H1 (cell line): ENCODE results near the gene COPZ2. TPM values are rescaled to one million over a fixed set of nuclear protein-coding genes. Genes with fewer than 3 reads are reported as not detected.
A peak's percentile ranks its signal among the peaks of the same experiment; 100 is the strongest.

Source experiments
- CTCF ChIA-PET: fragments of 300-600 bp; sonication (Branson Sonifier 250); formaldehyde crosslinking; loops from one replicate; lab custom pipeline; 2021; ENCODE audit not compliant: partially characterized antibody; lab: Charles Lee
- POLR2A ChIA-PET: fragments of 300-600 bp; sonication (Branson Sonifier 250); formaldehyde crosslinking; loops from one replicate; lab custom pipeline; 2021; ENCODE audit warnings: inconsistent platforms; ENCODE audit not compliant: partially characterized antibody; lab: Charles Lee
- DNase-seq, 2 experiments: peaks; one replicate each; pipeline versions ENCODE4 v3.0.0 to v3.0.0-alpha.2; 2010 to 2022; ENCODE audit warnings: low spot score in 2 of 2, low read depth in 1 of 2, mixed read lengths in 1 of 2
- FAIRE-seq: peaks from 2 replicates; lab custom pipeline; 2011; peaks lifted over from hg19 to GRCh38; lab: Jason Lieb, UNC
- H2AFZ ChIP-seq: 2 replicates; pipeline ENCODE4 v1.8.1; 2012; ENCODE audit warnings: low read length, inconsistent platforms
- H2AK5ac ChIP-seq: 2 replicates; pipeline ENCODE4 v1.6.1; 2013; ENCODE audit warnings: low read depth, low read length
- H2BK120ac ChIP-seq: replicated peaks from 2 replicates; pipeline ENCODE3; 2013; ENCODE audit warnings: low read depth, low read length, inconsistent platforms
- H2BK12ac ChIP-seq: 2 replicates; pipeline ENCODE4 v1.6.1; 2013; ENCODE audit warnings: low read depth, low read length
- H2BK15ac ChIP-seq: 2 replicates; pipeline ENCODE4 v1.6.1; 2013; ENCODE audit warnings: low read length
- H2BK20ac ChIP-seq: 2 replicates; pipeline ENCODE4 v1.6.1; 2013; ENCODE audit warnings: low read length
- H2BK5ac ChIP-seq: 2 replicates; pipeline ENCODE4 v1.6.1; 2013; ENCODE audit warnings: low read depth, low read length
- H3K14ac ChIP-seq: 2 replicates; pipeline ENCODE4 v1.6.1; 2013; ENCODE audit warnings: inconsistent platforms; ENCODE audit not compliant: insufficient read length
- H3K18ac ChIP-seq: 2 replicates; pipeline ENCODE4 v1.6.1; 2013; ENCODE audit warnings: low read length; ENCODE audit errors: extremely low read depth
- H3K23ac ChIP-seq: 2 replicates; pipeline ENCODE4 v1.6.1; 2013; ENCODE audit warnings: inconsistent platforms; ENCODE audit not compliant: insufficient read length
- H3K23me2 ChIP-seq: 2 replicates; pipeline ENCODE4 v1.6.1; 2013; ENCODE audit warnings: low read depth, low read length
- H3K27ac ChIP-seq: 2 replicates; pipeline ENCODE4 v1.6.1; 2011; ENCODE audit warnings: low read depth, low read length, inconsistent platforms
- H3K27me3 ChIP-seq, 4 experiments: replicated peaks in 1 of 4; 1 replicate in 1 of 4; 2 replicates in 3 of 4; pipeline versions ENCODE4 v1.6.1 to v1.8.1; 2011 to 2013; ENCODE audit warnings: low read length in 3 of 4, mild to moderate bottlenecking in 3 of 4, inconsistent platforms in 2 of 4, mixed read lengths in 2 of 4, moderate library complexity in 1 of 4; ENCODE audit not compliant: control insufficient read depth in 3 of 4, insufficient read depth in 3 of 4; ENCODE audit errors: extremely low read depth in 1 of 4
- H3K36me3 ChIP-seq, 4 experiments: 2 replicates each; pipeline versions ENCODE4 v1.6.1 to v1.8.1; 2011 to 2013; ENCODE audit warnings: mild to moderate bottlenecking in 4 of 4, low read length in 3 of 4, moderate library complexity in 2 of 4, control low read depth in 1 of 4, inconsistent platforms in 1 of 4; ENCODE audit not compliant: insufficient read depth in 4 of 4, control insufficient read depth in 2 of 4
- H3K4ac ChIP-seq: replicated peaks from 2 replicates; pipeline ENCODE3; 2013; ENCODE audit warnings: low read length, low read depth, mixed read lengths, inconsistent platforms; ENCODE audit not compliant: insufficient read length
- H3K4me1 ChIP-seq, 4 experiments: replicated peaks in 1 of 4; 1 replicate in 1 of 4; 2 replicates in 3 of 4; pipeline versions ENCODE4 v1.6.1 to v1.8.1; 2011 to 2013; ENCODE audit warnings: low read length in 3 of 4, inconsistent platforms in 2 of 4, mixed read lengths in 1 of 4; ENCODE audit not compliant: insufficient read depth in 4 of 4, control insufficient read depth in 3 of 4
- H3K4me2 ChIP-seq, 2 experiments: 2 replicates each; pipeline versions ENCODE4 v1.6.1 to v1.8.1; 2011 to 2013; ENCODE audit warnings: low read depth in 2 of 2, low read length in 2 of 2, control low read depth in 1 of 2, inconsistent platforms in 1 of 2, mild to moderate bottlenecking in 1 of 2; ENCODE audit not compliant: insufficient read depth in 1 of 2
- H3K4me3 ChIP-seq, 4 experiments: fragments of 200-600, 300-600 bp in 1 of 4; sonication (generic), shearing (Covaris generic), sonication (Bioruptor Twin) in 1 of 4; 2 replicates each; pipeline versions ENCODE4 v1.5.1 to v1.8.1; 2011 to 2016; ENCODE audit warnings: low read length in 4 of 4, low read depth in 3 of 4, control low read depth in 2 of 4, inconsistent platforms in 2 of 4, mild to moderate bottlenecking in 2 of 4, mixed read lengths in 1 of 4, moderate library complexity in 1 of 4; ENCODE audit not compliant: insufficient read depth in 2 of 4; ENCODE audit errors: extremely low read depth in 1 of 4
- H3K56ac ChIP-seq: replicated peaks from 2 replicates; pipeline ENCODE3; 2013; ENCODE audit warnings: low read depth, mild to moderate bottlenecking, mixed read lengths, low read length, inconsistent platforms; ENCODE audit not compliant: insufficient read length
- H3K79me1 ChIP-seq: 2 replicates; pipeline ENCODE4 v1.6.1; 2013; ENCODE audit warnings: low read depth, low read length, control low read depth
- H3K79me2 ChIP-seq, 2 experiments: 2 replicates each; pipeline versions ENCODE4 v1.6.1 to v1.8.1; 2012 to 2013; ENCODE audit warnings: low read length in 2 of 2, mild to moderate bottlenecking in 2 of 2, inconsistent platforms in 1 of 2; ENCODE audit not compliant: insufficient read depth in 2 of 2, control insufficient read depth in 1 of 2
- H3K9ac ChIP-seq, 4 experiments: replicated peaks in 1 of 4; 1 replicate in 1 of 4; 2 replicates in 3 of 4; pipeline versions ENCODE4 v1.6.1 to v1.8.1; 2011 to 2013; ENCODE audit warnings: low read depth in 3 of 4, low read length in 3 of 4, control low read depth in 2 of 4, mild to moderate bottlenecking in 2 of 4, moderate library complexity in 2 of 4, inconsistent platforms in 1 of 4; ENCODE audit errors: extremely low read depth in 1 of 4
- H3K9me3 ChIP-seq, 2 experiments: 2 replicates each; pipeline versions ENCODE4 v1.6.1 to v1.8.1; 2012 to 2013; ENCODE audit warnings: mild to moderate bottlenecking in 2 of 2, moderate library complexity in 2 of 2, control low read depth in 1 of 2, inconsistent platforms in 1 of 2, low read depth in 1 of 2, low read length in 1 of 2, mixed read lengths in 1 of 2; ENCODE audit not compliant: insufficient read depth in 2 of 2
- H4K20me1 ChIP-seq, 2 experiments: replicated peaks in 1 of 2; 2 replicates each; pipeline versions ENCODE3 to v1.8.1; 2011 to 2013; ENCODE audit warnings: inconsistent platforms in 2 of 2, low read length in 2 of 2, mild to moderate bottlenecking in 1 of 2; ENCODE audit not compliant: insufficient read depth in 2 of 2, control insufficient read depth in 1 of 2
- H4K5ac ChIP-seq: 2 replicates; pipeline ENCODE4 v1.6.1; 2013; ENCODE audit warnings: low read length, low read depth, mixed read lengths, inconsistent platforms; ENCODE audit not compliant: insufficient read length
- H4K8ac ChIP-seq: 2 replicates; pipeline ENCODE4 v1.8.0; 2013; ENCODE audit warnings: mild to moderate bottlenecking, moderate library complexity, low read length, inconsistent platforms; ENCODE audit not compliant: insufficient read depth; ENCODE audit errors: extremely low read depth
- H4K91ac ChIP-seq: replicated peaks from 2 replicates; pipeline ENCODE3; 2013; ENCODE audit warnings: low read length, mixed read lengths, inconsistent platforms; ENCODE audit not compliant: insufficient read length
- CEBPB ChIP-seq: IDR thresholded peaks from 2 replicates; pipeline ENCODE4 v1.6.1; 2012; ENCODE audit warnings: low read depth, low read length
- EZH2 ChIP-seq: fragments of 200-600 bp; sonication (generic); IDR thresholded peaks from 2 replicates; pipeline ENCODE4 v1.7.1; 2012; ENCODE audit warnings: low read depth, mild to moderate bottlenecking, moderate library complexity, low read length, inconsistent platforms; ENCODE audit not compliant: severe bottlenecking
- GABPA ChIP-seq: IDR thresholded peaks from 2 replicates; pipeline ENCODE4 v1.6.1; 2011; ENCODE audit warnings: mild to moderate bottlenecking, low read length, moderate library complexity, borderline replicate concordance; ENCODE audit not compliant: insufficient read depth
- GTF2F1 ChIP-seq: IDR thresholded peaks from 2 replicates; pipeline ENCODE4 v1.6.1; 2012; ENCODE audit warnings: low read depth, low read length, improper control_type of control experiment, borderline replicate concordance
- JUND ChIP-seq: IDR thresholded peaks from 2 replicates; pipeline ENCODE4 v1.6.1; 2011; ENCODE audit warnings: mild to moderate bottlenecking, improper control_type of control experiment, low read length
- POU5F1 ChIP-seq: IDR thresholded peaks from 2 replicates; pipeline ENCODE4 v1.6.1; 2011; ENCODE audit warnings: low read depth, mild to moderate bottlenecking, low read length, moderate library complexity
- RAD21 ChIP-seq, 2 experiments: IDR thresholded peaks in 1 of 2; conservative IDR thresholded peaks in 1 of 2; 2 replicates each; pipeline ENCODE4 v1.6.1; 2011; ENCODE audit warnings: low read depth in 2 of 2, low read length in 2 of 2, improper control_type of control experiment in 1 of 2, inconsistent platforms in 1 of 2, mild to moderate bottlenecking in 1 of 2, moderate library complexity in 1 of 2
- TAF7 ChIP-seq: optimal IDR thresholded peaks from 2 replicates; pipeline ENCODE3; 2011; ENCODE audit warnings: low read depth, mild to moderate bottlenecking, inconsistent platforms, low read length, moderate library complexity, borderline replicate concordance
- TBP ChIP-seq: IDR thresholded peaks from 2 replicates; pipeline ENCODE4 v1.6.1; 2011; ENCODE audit warnings: low read depth, low read length, improper control_type of control experiment
- ZNF274 ChIP-seq: IDR thresholded peaks from 2 replicates; pipeline ENCODE4 v1.7.0; 2012; ENCODE audit warnings: low read length, borderline replicate concordance; ENCODE audit errors: extremely low read depth
- WGBS, 2 experiments: shearing (Covaris generic) in 1 of 2; methylation state at CpG; one replicate each; pipeline versions ENCODE4 v1.1.6 to v1.1.7; 2013 to 2015; ENCODE audit warnings: low lambda C conversion rate in 2 of 2, mixed read lengths in 2 of 2, inconsistent platforms in 1 of 2, low coverage in 1 of 2, missing lambda C conversion rate in 1 of 2; ENCODE audit not compliant: insufficient replicate concordance in 2 of 2, insufficient coverage in 1 of 2, insufficient read length in 1 of 2; ENCODE audit errors: extremely low coverage in 1 of 2, missing lambda C conversion rate in 1 of 2; 5-methylcytosine and 5-hydroxymethylcytosine counted together
- polyA plus RNA-seq, 7 experiments: library from polyadenylated mRNA; depleted of rRNA in 3 of 7; stranded (reverse) in 5 of 7; unstranded in 2 of 7; fragments of >200 nt in 5 of 7; fragments of 200-250 nt in 2 of 7; gene quantifications; 1 replicate in 5 of 7; 2 replicates in 1 of 7; 4 replicates in 1 of 7; pipeline versions ENCODE4 v1.2.1 to v1.2.3, GENCODE V29; 2011 to 2013; ENCODE audit warnings: missing spikeins in 2 of 7, mixed read lengths in 2 of 7
- total RNA-seq: library from RNA; stranded (reverse); fragmentation: NEBNext Ultra II Directional; extraction: Animal tissue kit (Norgen Biotek cat#: 25700); gene quantifications from 2 replicates; pipeline ENCODE4 v1.2.1, GENCODE V29; 2021
- TF ChIP-seq, protein P1 (sequence below): IDR thresholded peaks from 2 replicates; pipeline ENCODE4 v1.6.1; 2011; ENCODE audit warnings: low read depth, mild to moderate bottlenecking, low read length; ENCODE audit not compliant: insufficient read depth

COPZ2 gene
- total and polyA plus RNA-seq, 2 of the 8 experiments (the other 6 are each of a cell fraction or from before 2014, with no cell fraction given), result 0.24 TPM; not detected in 1

DNA sequence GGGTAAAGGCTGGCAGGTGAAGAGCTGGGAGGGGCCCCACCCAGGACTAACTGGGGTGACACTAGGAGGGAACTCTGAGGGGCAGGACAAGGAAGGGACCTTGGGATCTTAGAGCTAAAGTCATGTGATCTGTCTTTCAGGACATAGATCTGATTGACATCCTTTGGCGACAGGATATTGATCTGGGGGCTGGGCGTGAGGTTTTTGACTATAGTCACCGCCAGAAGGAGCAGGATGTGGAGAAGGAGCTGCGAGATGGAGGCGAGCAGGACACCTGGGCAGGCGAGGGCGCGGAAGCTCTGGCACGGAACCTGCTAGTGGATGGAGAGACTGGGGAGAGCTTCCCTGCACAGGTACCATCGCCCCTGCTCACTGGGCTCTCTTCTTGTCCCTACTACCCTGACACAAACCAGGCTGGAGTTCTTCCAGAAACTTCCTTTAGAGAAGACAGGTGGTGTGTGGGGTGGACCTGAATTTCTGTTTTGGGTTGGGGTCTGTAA lies 18.7 kb upstream of the COPZ2 start:
- peaks cover 13 to 78% of the 10 kb centered on the region in 2 experiments for H3K79me2 ChIP-seq
- H3K36me3 ChIP-seq, result peaks cover 27 to 68% (median 46%) of the 10 kb centered on the region in 4 experiments
- H2AK5ac ChIP-seq, result peak overlapping the region; percentile 91
- H4K8ac ChIP-seq, result no peak overlapping the region; the same call in 1 of the 2 replicates
- H3K4me3 ChIP-seq, result peak overlapping the region; percentile 79 to 98 (median 84); a peak in 7 of 8 replicates
- H2BK12ac ChIP-seq, result peak overlapping the region; percentile 98
- H2BK5ac ChIP-seq, result peak overlapping the region; percentile 99
- peak overlapping the region; percentile 57 for H2BK120ac ChIP-seq
- no peak for DNase-seq
- H3K9ac ChIP-seq, result peak overlapping the region in 3 of 4 experiments; percentile 51 to 88 (median 73); a peak in 6 of 7 replicates
- H3K27me3 ChIP-seq, result no peaks in the 10 kb centered on the region
- POLR2A ChIA-PET, result interaction anchor here (0.5 to 41.8 kb wide), 24 partner anchors 10 to 762 kb away, joined by 3 to 1227 read pairs (median 4); partner anchors contain the start of genes CBX1, CDK5RAP3, COPZ2 and NFE2L1
- peaks cover 14% of the 10 kb centered on the region for H3K79me1 ChIP-seq
- no peak for FAIRE-seq
- peak overlapping the region; percentile 5 for H3K4ac ChIP-seq
- peak overlapping the region; percentile 27 for H3K56ac ChIP-seq
- no peak overlapping the region for H3K23ac ChIP-seq
- peak overlapping the region; percentile 89 to 90 for H3K4me2 ChIP-seq
- CTCF ChIA-PET, result interaction anchor here (0.6 to 14.5 kb wide), 13 partner anchors 9 to 207 kb away, joined by 3 to 203 read pairs (median 5); partner anchors contain the start of gene SNX11
- H2BK15ac ChIP-seq, result peak overlapping the region; percentile 48; the same call in 1 of the 2 replicates
- no peak overlapping the region for H3K14ac ChIP-seq
- H2BK20ac ChIP-seq, result 0 out of 2 replicates have a peak overlapping the region, but pooled peaks have one; percentile 16
- peaks cover 6% of the 10 kb centered on the region; the same call in 1 of the 2 replicates for H3K23me2 ChIP-seq
- peak overlapping the region; percentile 88 for H3K27ac ChIP-seq
- WGBS, 2 experiments, result 83% methylated on average over 10 of the region's 10 CpGs; no CpG with 5 or more reads in 1 of the 2 experiments
- H4K20me1 ChIP-seq, result peaks cover 12 to 31% of the 10 kb centered on the region in 2 experiments
- H4K91ac ChIP-seq, result peak overlapping the region; percentile 70
- H3K18ac ChIP-seq, result peak overlapping the region; percentile 88
- peak overlapping the region; percentile 48 for H4K5ac ChIP-seq
- no peak overlapping the region for H2AFZ ChIP-seq
- no peaks in the 10 kb centered on the region for H3K9me3 ChIP-seq
- H3K4me1 ChIP-seq, result peaks cover 16 to 49% (median 29%) of the 10 kb centered on the region in 4 experiments
- TF ChIP-seq GTF2F1, result no peak
- no peak for TF ChIP-seq JUND
- TF ChIP-seq TAF7, result no peak
- no peak for TF ChIP-seq POU5F1
- TF ChIP-seq, protein P1, sequence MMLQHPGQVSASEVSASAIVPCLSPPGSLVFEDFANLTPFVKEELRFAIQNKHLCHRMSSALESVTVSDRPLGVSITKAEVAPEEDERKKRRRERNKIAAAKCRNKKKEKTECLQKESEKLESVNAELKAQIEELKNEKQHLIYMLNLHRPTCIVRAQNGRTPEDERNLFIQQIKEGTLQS, result no peak
- no peak for TF ChIP-seq CEBPB
- no peak for TF ChIP-seq ZNF274
- TF ChIP-seq GABPA, result no peak
- no peak for TF ChIP-seq TBP
- no peak for TF ChIP-seq EZH2
- no peak for TF ChIP-seq RAD21 (IDR thresholded peaks at IDR 0.05 in 1 of 2, conservative IDR thresholded peaks at IDR 0.05 in 1 of 2; ENCODE audit: low read depth in 2 of 2, low read length in 2 of 2)
